GM13976 (cell line): ENCODE results near the gene ZDHHC14.

ENCODE experiments used
- DNase-seq: peaks from one replicate; pipeline ENCODE4 v3.0.0; 2012; ENCODE audit warnings: low spot score
- CTCF ChIP-seq: IDR thresholded peaks from 2 replicates; pipeline ENCODE4 v1.5.1; 2012; ENCODE audit warnings: borderline replicate concordance, mild to moderate bottlenecking; ENCODE audit not compliant: insufficient read depth; ENCODE audit errors: extremely low read depth, missing control alignments, control extremely low read depth
- in situ Hi-C: fragments of 300-500 bp; cut with MboI; formaldehyde crosslinking; loops from one replicate; pipeline ENCODE4 v1.12.0; 2022; ENCODE audit warnings: low sequenced_read_pairs, mixed read lengths, inconsistent platforms; ENCODE audit not compliant: unreplicated experiment

The ZDHHC14 gene

GRCh38 chr6:157530724-157531168 is 149.8 kb downstream of the ZDHHC14 start:
- in situ Hi-C loops: no loop called here
- TF ChIP-seq CTCF: no peak
- DNase-seq: no peak

- DNase-seq: no peak
- TF ChIP-seq CTCF: no peak
- in situ Hi-C loops: no loop called here
These were observed 150.4 kb downstream of the ZDHHC14 start for GRCh38 chr6:157531169-157531985.

GRCh38 chr6:157531986-157532365 is 151.0 kb downstream of the ZDHHC14 start:
- no peak for TF ChIP-seq CTCF
- in situ Hi-C loops: no loop called here
- no peak for DNase-seq

- no peak for TF ChIP-seq CTCF
These were observed 152.3 kb downstream of the ZDHHC14 start for GRCh38 chr6:157533048-157533871.

GRCh38 chr6:157534134-157534871 is 153.3 kb downstream of the ZDHHC14 start:
- no peak for TF ChIP-seq CTCF
- in situ Hi-C loops: no loop called here
- no peak for DNase-seq

More at GRCh38 chr6:157533048-157533871, 152.3 kb downstream of the ZDHHC14 start:
- no peak for DNase-seq
- in situ Hi-C loops: no loop called here

GRCh38 chr6:157534977-157535339 is 154.0 kb downstream of the ZDHHC14 start:
- TF ChIP-seq CTCF: no peak
- no peak for DNase-seq
- in situ Hi-C loops: no loop called here
